Measurements from ENCODE around the gene CD37.

DNA sequence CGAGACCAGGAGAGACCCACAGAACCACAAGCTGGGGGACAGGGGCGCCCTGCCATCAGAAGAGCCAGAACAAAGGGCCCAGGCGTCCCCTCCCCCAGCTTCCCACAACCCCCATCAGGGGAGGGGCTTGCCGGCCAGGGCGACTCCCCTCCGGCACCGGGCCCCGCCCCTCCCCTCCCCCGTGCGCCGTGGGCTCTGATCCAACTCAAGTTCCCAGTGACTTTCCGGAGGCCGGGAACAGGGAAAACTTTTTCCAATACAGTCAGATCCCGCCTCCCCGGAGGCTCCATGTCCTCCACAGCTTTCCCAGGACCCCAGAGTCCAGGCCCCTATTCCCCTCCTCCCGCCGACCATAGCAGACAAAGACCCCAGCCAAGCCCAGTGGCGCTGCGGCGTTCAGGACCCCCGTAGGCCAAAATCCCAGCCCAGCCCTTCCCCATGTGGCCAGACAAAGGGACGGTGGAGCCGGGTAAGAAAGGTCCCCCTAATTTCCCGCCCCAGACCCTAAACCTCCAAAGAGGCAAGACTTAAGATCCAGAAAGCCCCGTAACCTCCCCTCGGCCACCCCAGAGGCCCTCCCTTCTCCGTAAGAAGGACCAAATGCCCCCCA lies 26.3 kb downstream of the CD37 start:
- TF ChIP-seq TAF1 (IDR thresholded peaks at IDR 0.05; ENCODE audit: borderline replicate concordance, low read depth, low read length): peak; percentile 72; the same call in 1 of the 2 replicates
- TF ChIP-seq RCOR1 (IDR thresholded peaks at IDR 0.05; ENCODE audit: low read length): no peak
- no peak for TF ChIP-seq GABPA (IDR thresholded peaks at IDR 0.05; ENCODE audit: low read depth)
- TF ChIP-seq RAD21 (IDR thresholded peaks at IDR 0.05; ENCODE audit: low read length): no peak
- no peak; the same call in 1 of the 2 replicates for TF ChIP-seq POLR2AphosphoS5 (IDR thresholded peaks at IDR 0.05; ENCODE audit: low read depth, low read length)
- no peak for TF ChIP-seq ELF1 (IDR thresholded peaks at IDR 0.05)
- TF ChIP-seq, protein P1, sequence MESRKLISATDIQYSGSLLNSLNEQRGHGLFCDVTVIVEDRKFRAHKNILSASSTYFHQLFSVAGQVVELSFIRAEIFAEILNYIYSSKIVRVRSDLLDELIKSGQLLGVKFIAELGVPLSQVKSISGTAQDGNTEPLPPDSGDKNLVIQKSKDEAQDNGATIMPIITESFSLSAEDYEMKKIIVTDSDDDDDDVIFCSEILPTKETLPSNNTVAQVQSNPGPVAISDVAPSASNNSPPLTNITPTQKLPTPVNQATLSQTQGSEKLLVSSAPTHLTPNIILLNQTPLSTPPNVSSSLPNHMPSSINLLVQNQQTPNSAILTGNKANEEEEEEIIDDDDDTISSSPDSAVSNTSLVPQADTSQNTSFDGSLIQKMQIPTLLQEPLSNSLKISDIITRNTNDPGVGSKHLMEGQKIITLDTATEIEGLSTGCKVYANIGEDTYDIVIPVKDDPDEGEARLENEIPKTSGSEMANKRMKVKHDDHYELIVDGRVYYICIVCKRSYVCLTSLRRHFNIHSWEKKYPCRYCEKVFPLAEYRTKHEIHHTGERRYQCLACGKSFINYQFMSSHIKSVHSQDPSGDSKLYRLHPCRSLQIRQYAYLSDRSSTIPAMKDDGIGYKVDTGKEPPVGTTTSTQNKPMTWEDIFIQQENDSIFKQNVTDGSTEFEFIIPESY (IDR thresholded peaks at IDR 0.05; ENCODE audit: borderline replicate concordance, low read depth): no peak
- TF ChIP-seq, protein P2, sequence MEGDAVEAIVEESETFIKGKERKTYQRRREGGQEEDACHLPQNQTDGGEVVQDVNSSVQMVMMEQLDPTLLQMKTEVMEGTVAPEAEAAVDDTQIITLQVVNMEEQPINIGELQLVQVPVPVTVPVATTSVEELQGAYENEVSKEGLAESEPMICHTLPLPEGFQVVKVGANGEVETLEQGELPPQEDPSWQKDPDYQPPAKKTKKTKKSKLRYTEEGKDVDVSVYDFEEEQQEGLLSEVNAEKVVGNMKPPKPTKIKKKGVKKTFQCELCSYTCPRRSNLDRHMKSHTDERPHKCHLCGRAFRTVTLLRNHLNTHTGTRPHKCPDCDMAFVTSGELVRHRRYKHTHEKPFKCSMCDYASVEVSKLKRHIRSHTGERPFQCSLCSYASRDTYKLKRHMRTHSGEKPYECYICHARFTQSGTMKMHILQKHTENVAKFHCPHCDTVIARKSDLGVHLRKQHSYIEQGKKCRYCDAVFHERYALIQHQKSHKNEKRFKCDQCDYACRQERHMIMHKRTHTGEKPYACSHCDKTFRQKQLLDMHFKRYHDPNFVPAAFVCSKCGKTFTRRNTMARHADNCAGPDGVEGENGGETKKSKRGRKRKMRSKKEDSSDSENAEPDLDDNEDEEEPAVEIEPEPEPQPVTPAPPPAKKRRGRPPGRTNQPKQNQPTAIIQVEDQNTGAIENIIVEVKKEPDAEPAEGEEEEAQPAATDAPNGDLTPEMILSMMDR (IDR thresholded peaks at IDR 0.05): no peak
- TF ChIP-seq, protein P3, sequence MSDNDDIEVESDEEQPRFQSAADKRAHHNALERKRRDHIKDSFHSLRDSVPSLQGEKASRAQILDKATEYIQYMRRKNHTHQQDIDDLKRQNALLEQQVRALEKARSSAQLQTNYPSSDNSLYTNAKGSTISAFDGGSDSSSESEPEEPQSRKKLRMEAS (IDR thresholded peaks at IDR 0.05; ENCODE audit: low read depth): no peak

All from SK-N-SH (cell line).